Neutrophil (primary cell): ENCODE data around the gene SH3RF3.
"Not testable (repeated sequence)": the region's sequence is repeated elsewhere in the genome, so short reads cannot be mapped to it uniquely, and the experiment has no call there.

Experiments used
- H3K27ac ChIP-seq: fragments of 200-600 bp; sonication (generic); 2 replicates; pipeline ENCODE4 v1.5.1; 2016; ENCODE audit warnings: mild to moderate bottlenecking, moderate library complexity
- H3K27me3 ChIP-seq: fragments of 200-600 bp; sonication (generic); 2 replicates; pipeline ENCODE4 v1.6.0; 2016; ENCODE audit warnings: mild to moderate bottlenecking
- H3K36me3 ChIP-seq: fragments of 200-600 bp; sonication (generic); 2 replicates; pipeline ENCODE4 v1.5.1; 2017
- H3K4me1 ChIP-seq, 2 experiments: fragments of 200-600 bp in 1 of 2; sonication (generic) in 1 of 2; 1 replicate in 1 of 2; 2 replicates in 1 of 2; pipeline versions ENCODE4 v1.5.1 to v1.6.1; 2013 to 2016; ENCODE audit warnings: low read depth in 1 of 2, low read length in 1 of 2, mild to moderate bottlenecking in 1 of 2, moderate library complexity in 1 of 2; ENCODE audit not compliant: control insufficient read depth in 1 of 2, insufficient read depth in 1 of 2
- H3K4me3 ChIP-seq, 2 experiments: fragments of 200-600 bp in 1 of 2; sonication (generic) in 1 of 2; 1 replicate in 1 of 2; 2 replicates in 1 of 2; pipeline ENCODE4 v1.5.1; 2013 to 2016; ENCODE audit warnings: low read depth in 1 of 2, low read length in 1 of 2, mild to moderate bottlenecking in 1 of 2, moderate library complexity in 1 of 2
- H3K9me3 ChIP-seq: fragments of 200-600 bp; sonication (generic); 2 replicates; pipeline ENCODE4 v1.5.1; 2016
- CTCF ChIP-seq: fragments of 200-600 bp; sonication (generic); IDR thresholded peaks from 2 replicates; pipeline ENCODE4 v1.5.1; 2016; ENCODE audit warnings: antibody characterized with exemption

The SH3RF3 gene

GRCh38 chr2:109531221-109531620 lies 402.2 kb downstream of the SH3RF3 start:
- Histone ChIP-seq H3K36me3 (no peaks in the 10 kb centered on the region), H3K4me3 (no peak overlapping the region), H3K27ac (no peak overlapping the region), H3K4me1 (no peaks in the 10 kb centered on the region), H3K27me3 (no peaks in the 10 kb centered on the region), H3K9me3 (no peaks in the 10 kb centered on the region)
- TF ChIP-seq CTCF: no peak

GRCh38 chr2:109531896-109532727 lies 403.1 kb downstream of the SH3RF3 start:
- H3K4me3 ChIP-seq: no peak overlapping the region
- no peak for TF ChIP-seq CTCF
- H3K9me3 ChIP-seq: no peaks in the 10 kb centered on the region
- no peaks in the 10 kb centered on the region for H3K36me3 ChIP-seq
- H3K27ac ChIP-seq: no peak overlapping the region
- H3K4me1 ChIP-seq: no peaks in the 10 kb centered on the region
- H3K27me3 ChIP-seq: no peaks in the 10 kb centered on the region

DNA sequence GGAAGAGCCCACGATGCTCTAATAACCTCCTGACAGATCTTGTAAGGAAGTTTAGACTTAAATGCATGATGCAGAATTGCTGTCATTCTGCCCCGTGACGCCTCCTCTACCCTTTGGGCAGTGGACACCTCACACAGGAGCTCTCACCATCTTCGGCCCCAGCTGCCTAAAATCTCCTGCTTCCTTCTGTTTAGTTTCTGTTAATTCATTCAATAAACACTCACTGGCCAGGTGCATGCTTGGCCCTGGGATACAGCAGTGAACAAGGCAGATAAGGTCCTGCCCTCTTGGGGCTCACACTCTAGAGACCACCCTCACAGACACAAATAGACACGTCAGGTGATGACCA lies 403.7 kb downstream of the SH3RF3 start:
- Histone ChIP-seq H3K4me1 (no peaks in the 10 kb centered on the region), H3K36me3 (no peaks in the 10 kb centered on the region), H3K9me3 (no peaks in the 10 kb centered on the region), H3K27ac (no peak overlapping the region), H3K27me3 (no peaks in the 10 kb centered on the region), H3K4me3 (no peak overlapping the region)
- TF ChIP-seq CTCF: no peak

GRCh38 chr2:109533823-109534222 lies 404.8 kb downstream of the SH3RF3 start:
- no peaks in the 10 kb centered on the region for H3K9me3 ChIP-seq
- H3K27ac ChIP-seq: no peak overlapping the region
- no peaks in the 10 kb centered on the region for H3K27me3 ChIP-seq
- no peak overlapping the region for H3K4me3 ChIP-seq
- H3K36me3 ChIP-seq: no peaks in the 10 kb centered on the region
- no peak for TF ChIP-seq CTCF
- H3K4me1 ChIP-seq: no peaks in the 10 kb centered on the region

DNA sequence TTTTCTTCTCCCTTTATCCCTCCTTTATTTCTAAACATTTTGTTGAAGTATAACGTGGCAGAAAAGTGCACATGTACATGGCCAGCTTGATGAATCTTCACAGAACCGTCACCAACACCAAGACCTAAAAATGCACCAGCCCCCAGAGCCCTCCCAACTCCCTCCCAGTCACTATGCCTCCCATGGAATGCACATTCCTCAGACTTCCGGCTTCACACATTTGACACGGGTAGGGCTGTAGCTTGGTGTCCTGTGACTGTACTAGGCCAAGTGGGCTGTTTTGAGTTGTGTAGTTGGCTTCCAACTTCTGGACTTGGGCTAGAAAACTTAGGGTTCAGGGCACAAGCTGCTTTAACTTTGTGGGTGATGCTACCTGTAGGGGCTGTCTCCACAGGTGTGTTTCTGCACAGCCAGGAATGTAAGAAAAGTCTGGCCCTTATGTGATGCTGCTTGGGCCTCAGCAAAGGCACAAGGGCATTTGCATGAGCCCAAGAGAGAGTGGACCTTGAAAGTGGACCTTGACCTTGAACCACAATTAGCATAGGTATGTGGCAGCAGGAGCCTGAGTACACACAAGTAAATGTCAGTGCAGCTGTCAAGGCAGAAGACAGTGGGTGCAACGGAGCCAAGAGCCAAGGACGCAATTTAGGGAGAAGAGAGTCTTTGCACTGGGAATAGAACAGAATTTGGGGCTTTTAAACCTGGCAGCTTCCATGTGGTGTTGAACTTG lies 406.4 kb downstream of the SH3RF3 start:
- Histone ChIP-seq H3K4me1 (no peaks in the 10 kb centered on the region), H3K27ac (no peak overlapping the region), H3K36me3 (no peaks in the 10 kb centered on the region), H3K27me3 (no peaks in the 10 kb centered on the region), H3K9me3 (no peaks in the 10 kb centered on the region), H3K4me3 (no peak overlapping the region)
- TF ChIP-seq CTCF: no peak

DNA sequence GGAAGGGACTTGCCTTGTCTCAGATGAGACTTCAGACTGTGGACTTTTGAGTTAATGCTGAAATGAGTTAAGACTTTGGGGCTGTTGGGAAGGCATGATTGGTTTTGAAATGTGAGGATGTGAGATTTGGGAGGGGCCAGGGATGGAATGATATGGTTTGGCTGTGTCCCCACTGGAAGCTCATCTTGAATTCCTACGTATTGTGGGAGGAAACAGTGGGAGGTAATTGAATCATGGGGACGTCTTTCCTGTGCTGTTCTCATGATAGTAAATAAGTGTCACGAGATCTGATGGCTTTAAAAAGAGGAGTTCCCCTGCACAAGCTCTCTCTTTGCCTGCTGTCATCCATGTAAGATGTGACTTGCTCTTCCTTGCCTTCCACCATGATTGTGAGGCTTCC lies 407.6 kb downstream of the SH3RF3 start:
- H3K4me1 ChIP-seq, H3K27me3 ChIP-seq, H3K36me3 ChIP-seq, H3K27ac ChIP-seq, H3K9me3 ChIP-seq, H3K4me3 ChIP-seq: not testable (repeated sequence)
